Activated CD4-positive, CD25-positive, alpha-beta regulatory T cell treated with anti-CD3 and anti-CD28 coated beads, Interleukin-2, amount 50 U/mL, for 24 hours (primary cell): Measurements from ENCODE around the gene SAMD4B.
A peak's percentile ranks its signal among the peaks of the same experiment; 100 is the strongest.

Experiments
- ATAC-seq, 2 donors: fragments of 150-1000 bp; cut with Tn5 transposase; one replicate each; pipeline ENCODE4 v1.10.0; 2021; ENCODE audit warnings: mild to moderate bottlenecking in 1 of 2, moderate library complexity in 1 of 2

SAMD4B gene

DNA sequence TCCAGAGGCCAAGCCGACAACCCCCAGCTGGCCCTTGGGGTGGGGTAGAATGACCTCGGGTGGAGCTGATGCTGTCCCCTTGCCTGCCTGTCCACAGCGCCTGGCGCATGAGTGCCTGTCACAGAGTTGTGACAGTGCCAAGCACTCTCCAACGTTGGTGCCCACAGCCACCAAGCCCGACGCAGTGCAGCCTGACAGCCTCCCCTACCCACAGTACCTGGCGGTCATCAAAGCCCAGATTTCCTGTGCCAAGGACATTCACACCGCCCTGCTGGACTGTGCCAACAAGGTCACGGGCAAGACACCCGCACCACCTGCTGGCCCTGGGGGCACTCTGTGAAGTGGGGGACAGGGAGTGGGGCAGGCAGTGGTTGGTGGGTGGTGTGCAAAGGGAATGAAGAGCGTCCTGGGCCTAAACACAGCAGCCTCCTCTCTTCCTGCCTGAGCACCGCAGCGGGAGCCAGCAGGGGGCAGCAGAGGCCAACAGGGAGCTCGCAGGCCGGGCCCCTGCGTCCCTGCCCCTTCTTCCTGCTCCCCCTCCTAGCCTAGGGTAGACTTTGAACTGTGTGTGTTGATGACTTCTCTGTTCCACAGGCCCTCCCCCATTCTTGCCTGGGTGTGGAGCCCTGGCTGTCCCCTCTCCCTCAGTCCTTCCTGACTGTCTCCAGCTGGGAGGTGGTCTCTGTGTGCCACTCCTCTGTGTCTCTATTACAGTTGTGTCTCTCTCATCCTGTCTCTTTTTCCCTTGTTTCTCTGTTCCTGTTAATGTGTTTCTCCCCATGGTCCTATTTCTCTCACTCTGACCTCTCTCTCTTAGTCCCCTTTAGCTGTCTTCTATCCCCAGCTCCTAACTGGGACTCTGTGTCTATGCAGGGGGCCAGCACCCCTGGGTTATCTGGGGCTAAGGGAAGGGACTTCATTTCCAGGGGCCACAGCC lies 55.4 kb downstream of the SAMD4B start:
- ATAC-seq, result peak; percentile 50 to 58

- no peak for ATAC-seq
These were observed 56.2 kb downstream of the SAMD4B start for GRCh38 chr19:39398297-39398864.

DNA sequence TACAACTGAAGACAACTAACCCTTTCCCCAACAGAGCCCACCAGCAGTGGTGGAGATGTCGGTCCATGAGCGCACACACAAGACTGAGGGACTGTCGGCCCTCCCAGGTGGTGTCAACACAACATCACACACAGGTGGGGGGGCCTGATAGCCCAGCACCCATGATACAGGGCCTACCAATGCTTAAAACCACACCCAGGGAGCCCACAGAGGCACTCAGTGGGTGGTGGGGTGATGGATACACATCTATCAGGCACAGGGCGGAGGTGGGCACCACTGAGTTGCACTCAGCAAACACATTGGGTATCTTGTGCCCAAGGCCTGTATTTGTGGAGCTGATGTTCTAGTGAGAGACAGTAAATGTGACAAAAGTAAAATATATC lies 57.4 kb downstream of the SAMD4B start:
- ATAC-seq, result no peak

DNA sequence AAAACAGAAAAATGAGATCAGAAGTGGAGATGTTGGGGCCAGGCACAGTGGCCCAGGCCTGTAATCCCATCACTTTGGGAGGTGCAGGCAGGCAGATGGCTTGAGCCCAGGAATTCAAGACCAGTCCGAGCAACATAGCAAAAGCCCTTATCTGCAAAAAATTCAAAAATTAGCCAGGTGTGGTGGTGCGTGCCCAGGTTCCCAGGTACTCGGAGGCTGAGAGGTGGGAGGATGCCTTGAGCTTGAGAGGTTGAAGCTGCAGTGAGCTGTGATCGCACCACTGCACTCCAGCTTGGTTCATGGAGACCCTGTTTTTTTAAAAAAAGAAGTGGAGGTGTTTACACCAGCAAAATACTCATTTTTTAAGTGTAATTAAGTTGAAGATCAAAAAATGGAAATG lies 57.8 kb downstream of the SAMD4B start:
- ATAC-seq, result no peak

GRCh38 chr19:39401070-39401548 lies 58.9 kb downstream of the SAMD4B start:
- peak; percentile 0 for ATAC-seq

- ATAC-seq, result peak; percentile 67
These were observed 59.5 kb downstream of the SAMD4B start for GRCh38 chr19:39401549-39402345.

GRCh38 chr19:39402346-39403300 lies 60.4 kb downstream of the SAMD4B start:
- ATAC-seq, result peak; percentile 0 to 1

DNA sequence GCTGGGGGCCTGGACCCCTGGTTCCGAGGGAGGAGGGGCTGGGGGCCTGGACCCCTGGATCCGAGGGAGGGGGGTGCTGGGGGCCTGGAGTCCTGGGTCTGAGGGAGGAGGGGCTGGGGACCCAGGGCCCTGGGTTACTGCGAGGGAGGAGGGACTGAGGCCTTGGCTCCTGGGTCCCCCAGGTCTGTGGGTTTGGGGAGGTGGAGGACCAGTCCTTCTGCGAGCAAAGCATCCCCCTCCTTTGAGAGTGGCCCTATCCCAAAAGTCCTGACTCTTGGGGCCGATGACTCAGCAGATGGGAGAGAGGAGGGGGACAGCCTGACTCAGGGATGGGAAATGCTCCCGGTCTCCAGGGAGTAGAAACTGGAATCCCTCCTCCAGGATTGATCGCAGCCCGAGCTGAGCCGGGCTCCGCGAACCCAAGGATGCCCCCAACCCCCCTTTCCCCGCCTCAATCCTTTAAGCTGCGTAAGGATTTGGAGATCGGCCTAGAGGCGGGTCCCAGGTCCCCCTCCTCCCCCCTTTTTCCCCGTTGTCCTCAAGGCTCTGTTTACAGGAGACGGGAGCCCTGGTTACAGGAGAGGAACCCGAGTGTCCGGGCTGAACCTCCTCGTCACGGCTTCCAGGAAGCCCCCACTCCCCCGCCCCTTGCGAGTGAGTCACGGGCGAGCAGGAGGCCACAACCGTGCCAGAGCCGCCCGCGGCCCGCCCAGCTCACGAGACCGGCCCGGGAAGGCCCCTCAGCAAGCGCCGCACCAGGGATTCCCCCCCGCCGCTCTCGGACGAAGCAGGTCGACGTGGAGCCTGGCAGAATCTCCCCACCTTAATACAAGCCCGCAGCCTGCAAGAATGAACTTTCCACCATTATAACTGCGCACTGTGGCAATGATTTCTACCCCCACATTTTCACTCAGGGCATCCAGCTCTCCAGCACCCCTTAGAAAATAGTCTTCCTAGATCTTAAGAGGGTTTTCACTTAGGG lies 61.4 kb downstream of the SAMD4B start:
- ATAC-seq, result peak; percentile 40

DNA sequence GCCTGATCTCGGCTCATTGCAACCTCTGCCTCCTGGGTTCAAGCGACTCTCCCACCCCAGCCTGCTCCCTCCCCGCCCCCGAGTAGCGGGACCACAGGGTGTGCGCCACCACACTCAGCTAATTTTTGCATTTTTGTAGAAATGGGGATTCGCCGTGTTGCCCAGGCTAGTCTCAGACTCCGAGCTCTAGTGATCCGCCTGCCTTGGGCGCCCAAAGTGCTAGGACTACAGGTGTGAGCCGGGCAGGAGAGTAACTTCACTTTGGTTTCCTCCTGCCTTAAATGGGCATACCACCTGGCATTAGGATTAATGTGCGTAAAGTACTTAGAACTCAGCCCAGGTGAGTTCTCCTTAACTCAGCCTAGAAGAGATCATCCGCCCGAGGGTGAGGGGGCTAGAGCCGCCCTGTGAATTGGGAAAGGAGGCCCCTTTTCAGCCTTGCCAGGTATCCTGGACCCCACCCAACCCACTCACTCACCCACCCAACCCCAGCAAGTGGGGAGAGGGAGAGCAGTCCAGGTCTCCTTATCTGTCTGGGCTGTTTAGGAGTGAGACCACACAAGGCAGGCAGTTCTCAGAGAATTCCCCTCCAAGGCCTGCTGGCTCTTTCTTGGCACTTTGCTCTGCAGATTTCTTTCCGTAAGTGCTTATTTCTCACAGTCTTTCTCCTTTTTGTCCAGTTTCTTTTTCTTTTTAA lies 63.2 kb downstream of the SAMD4B start:
- no peak for ATAC-seq

GRCh38 chr19:39405958-39406655 lies 63.9 kb downstream of the SAMD4B start:
- peak; percentile 4 to 5 for ATAC-seq

GRCh38 chr19:39406656-39407409 lies 64.6 kb downstream of the SAMD4B start, which contains the start of gene ZFP36:
ZFP36 (plus strand) TSS chr19:39406847; CDS start chr19:39406905, 58 bp downstream.
- peak; percentile 18 to 24 for ATAC-seq

GRCh38 chr19:39407410-39407659 lies 65.1 kb downstream of the SAMD4B start:
- no peak for ATAC-seq

DNA sequence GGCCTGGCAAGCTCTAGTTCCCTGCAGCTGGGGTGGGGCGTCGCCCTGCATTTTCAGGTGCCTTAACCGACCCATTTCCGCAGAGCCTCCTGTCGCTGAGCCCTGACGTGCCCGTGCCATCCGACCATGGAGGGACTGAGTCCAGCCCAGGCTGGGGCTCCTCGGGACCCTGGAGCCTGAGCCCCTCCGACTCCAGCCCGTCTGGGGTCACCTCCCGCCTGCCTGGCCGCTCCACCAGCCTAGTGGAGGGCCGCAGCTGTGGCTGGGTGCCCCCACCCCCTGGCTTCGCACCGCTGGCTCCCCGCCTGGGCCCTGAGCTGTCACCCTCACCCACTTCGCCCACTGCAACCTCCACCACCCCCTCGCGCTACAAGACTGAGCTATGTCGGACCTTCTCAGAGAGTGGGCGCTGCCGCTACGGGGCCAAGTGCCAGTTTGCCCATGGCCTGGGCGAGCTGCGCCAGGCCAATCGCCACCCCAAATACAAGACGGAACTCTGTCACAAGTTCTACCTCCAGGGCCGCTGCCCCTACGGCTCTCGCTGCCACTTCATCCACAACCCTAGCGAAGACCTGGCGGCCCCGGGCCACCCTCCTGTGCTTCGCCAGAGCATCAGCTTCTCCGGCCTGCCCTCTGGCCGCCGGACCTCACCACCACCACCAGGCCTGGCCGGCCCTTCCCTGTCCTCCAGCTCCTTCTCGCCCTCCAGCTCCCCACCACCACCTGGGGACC lies 65.6 kb downstream of the SAMD4B start:
- no peak for ATAC-seq

DNA sequence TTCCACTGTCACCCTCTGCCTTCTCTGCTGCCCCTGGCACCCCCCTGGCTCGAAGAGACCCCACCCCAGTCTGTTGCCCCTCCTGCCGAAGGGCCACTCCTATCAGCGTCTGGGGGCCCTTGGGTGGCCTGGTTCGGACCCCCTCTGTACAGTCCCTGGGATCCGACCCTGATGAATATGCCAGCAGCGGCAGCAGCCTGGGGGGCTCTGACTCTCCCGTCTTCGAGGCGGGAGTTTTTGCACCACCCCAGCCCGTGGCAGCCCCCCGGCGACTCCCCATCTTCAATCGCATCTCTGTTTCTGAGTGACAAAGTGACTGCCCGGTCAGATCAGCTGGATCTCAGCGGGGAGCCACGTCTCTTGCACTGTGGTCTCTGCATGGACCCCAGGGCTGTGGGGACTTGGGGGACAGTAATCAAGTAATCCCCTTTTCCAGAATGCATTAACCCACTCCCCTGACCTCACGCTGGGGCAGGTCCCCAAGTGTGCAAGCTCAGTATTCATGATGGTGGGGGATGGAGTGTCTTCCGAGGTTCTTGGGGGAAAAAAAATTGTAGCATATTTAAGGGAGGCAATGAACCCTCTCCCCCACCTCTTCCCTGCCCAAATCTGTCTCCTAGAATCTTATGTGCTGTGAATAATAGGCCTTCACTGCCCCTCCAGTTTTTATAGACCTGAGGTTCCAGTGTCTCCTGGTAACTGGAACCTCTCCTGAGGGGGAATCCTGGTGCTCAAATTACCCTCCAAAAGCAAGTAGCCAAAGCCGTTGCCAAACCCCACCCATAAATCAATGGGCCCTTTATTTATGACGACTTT lies 66.4 kb downstream of the SAMD4B start:
- ATAC-seq, result no peak

GRCh38 chr19:39409208-39410016 lies 67.2 kb downstream of the SAMD4B start:
- no peak for ATAC-seq
